ENCODE data around the gene CEP43. TPM values are rescaled to one million over a fixed set of nuclear protein-coding genes. Genes with fewer than 3 reads are reported as not detected.

The CEP43 gene
- total and polyA plus RNA-seq, 4 donors, result 31.5 to 46.3 (median 38.4) TPM

- Histone ChIP-seq H3K4me3 (ENCODE audit: low read depth, low read length) (no peak overlapping the region), H3K27ac (ENCODE audit: low read depth, low read length) (no peak overlapping the region), H3K27me3 (ENCODE audit: control insufficient read depth, insufficient read depth, low read length) (no peaks in the 10 kb centered on the region), H3K4me1 (ENCODE audit: control insufficient read depth, insufficient read depth, low read length) (no peaks in the 10 kb centered on the region), H3K36me3 (ENCODE audit: control insufficient read depth, insufficient read depth, low read length) (no peaks in the 10 kb centered on the region), H3K9me3 (ENCODE audit: control insufficient read depth, insufficient read depth, low read length) (no peaks in the 10 kb centered on the region)
- 94% methylated on average over 2 of the region's 3 CpGs for WGBS (ENCODE audit: insufficient coverage)
- peak in 1 of 6 donors; percentile 17 for DNase-seq (ENCODE audit: low read depth in 4 of 6, low spot score in 6 of 6)
These were observed 11.3 kb upstream of the CEP43 start for GRCh38 chr6:166987930-166988329.

GRCh38 chr6:166988674-166989201 lies 10.5 kb upstream of the CEP43 start:
- Histone ChIP-seq H3K27ac (ENCODE audit: low read depth, low read length) (no peak overlapping the region), H3K27me3 (ENCODE audit: control insufficient read depth, insufficient read depth, low read length) (no peaks in the 10 kb centered on the region), H3K4me3 (ENCODE audit: low read depth, low read length) (no peak overlapping the region), H3K9me3 (ENCODE audit: control insufficient read depth, insufficient read depth, low read length) (no peaks in the 10 kb centered on the region), H3K4me1 (ENCODE audit: control insufficient read depth, insufficient read depth, low read length) (no peaks in the 10 kb centered on the region), H3K36me3 (ENCODE audit: control insufficient read depth, insufficient read depth, low read length) (no peaks in the 10 kb centered on the region)
- no CpG with 5 or more reads among the region's 3 CpGs for WGBS (ENCODE audit: insufficient coverage)
- peak in 1 of 6 donors; percentile 22 for DNase-seq (ENCODE audit: low read depth in 4 of 6, low spot score in 6 of 6)

- H3K36me3 ChIP-seq (ENCODE audit: control insufficient read depth, insufficient read depth, low read length), result no peaks in the 10 kb centered on the region
- H3K27ac ChIP-seq (ENCODE audit: low read depth, low read length), result no peak overlapping the region
- 70% methylated on average over 4 of the region's 10 CpGs for WGBS (ENCODE audit: insufficient coverage)
- no peak overlapping the region for H3K4me3 ChIP-seq (ENCODE audit: low read depth, low read length)
- H3K27me3 ChIP-seq (ENCODE audit: control insufficient read depth, insufficient read depth, low read length), result no peaks in the 10 kb centered on the region
- H3K9me3 ChIP-seq (ENCODE audit: control insufficient read depth, insufficient read depth, low read length), result no peaks in the 10 kb centered on the region
- no peaks in the 10 kb centered on the region for H3K4me1 ChIP-seq (ENCODE audit: control insufficient read depth, insufficient read depth, low read length)
- DNase-seq (ENCODE audit: low read depth in 4 of 6, low spot score in 6 of 6), result peak in 2 of 6 donors; percentile 62 to 76
These were observed 9.7 kb upstream of the CEP43 start for GRCh38 chr6:166989427-166990032.

- 92% methylated on average over 2 of the region's 7 CpGs for WGBS (ENCODE audit: insufficient coverage)
- Histone ChIP-seq H3K9me3 (ENCODE audit: control insufficient read depth, insufficient read depth, low read length) (no peaks in the 10 kb centered on the region), H3K27me3 (ENCODE audit: control insufficient read depth, insufficient read depth, low read length) (no peaks in the 10 kb centered on the region), H3K4me3 (ENCODE audit: low read depth, low read length) (no peak overlapping the region), H3K4me1 (ENCODE audit: control insufficient read depth, insufficient read depth, low read length) (peaks cover 5% of the 10 kb centered on the region), H3K36me3 (ENCODE audit: control insufficient read depth, insufficient read depth, low read length) (no peaks in the 10 kb centered on the region), H3K27ac (ENCODE audit: low read depth, low read length) (no peak overlapping the region)
- DNase-seq (ENCODE audit: low read depth in 4 of 6, low spot score in 6 of 6), result no peak
These were observed 2.8 kb upstream of the CEP43 start for GRCh38 chr6:166996406-166996805.

GRCh38 chr6:166997348-166997747 lies 1.8 kb upstream of the CEP43 start:
- H3K4me1 ChIP-seq (ENCODE audit: control insufficient read depth, insufficient read depth, low read length), result peaks cover 5% of the 10 kb centered on the region
- peak overlapping the region; percentile 62 for H3K4me3 ChIP-seq (ENCODE audit: low read depth, low read length)
- DNase-seq (ENCODE audit: low read depth in 4 of 6, low spot score in 6 of 6), result peak in 1 of 6 donors; percentile 6
- H3K27ac ChIP-seq (ENCODE audit: low read depth, low read length), result no peak overlapping the region
- H3K27me3 ChIP-seq (ENCODE audit: control insufficient read depth, insufficient read depth, low read length), result no peaks in the 10 kb centered on the region
- 89% methylated on average over 2 of the region's 3 CpGs for WGBS (ENCODE audit: insufficient coverage)
- no peaks in the 10 kb centered on the region for H3K36me3 ChIP-seq (ENCODE audit: control insufficient read depth, insufficient read depth, low read length)
- no peaks in the 10 kb centered on the region for H3K9me3 ChIP-seq (ENCODE audit: control insufficient read depth, insufficient read depth, low read length)

GRCh38 chr6:166997768-166998255 lies 1.4 kb upstream of the CEP43 start:
- H3K4me3 ChIP-seq (ENCODE audit: low read depth, low read length), result peak overlapping the region; percentile 62
- peaks cover 5% of the 10 kb centered on the region for H3K4me1 ChIP-seq (ENCODE audit: control insufficient read depth, insufficient read depth, low read length)
- H3K27ac ChIP-seq (ENCODE audit: low read depth, low read length), result no peak overlapping the region
- no peaks in the 10 kb centered on the region for H3K9me3 ChIP-seq (ENCODE audit: control insufficient read depth, insufficient read depth, low read length)
- H3K36me3 ChIP-seq (ENCODE audit: control insufficient read depth, insufficient read depth, low read length), result no peaks in the 10 kb centered on the region
- 7% methylated on average over 37 of the region's 38 CpGs for WGBS (ENCODE audit: insufficient coverage)
- H3K27me3 ChIP-seq (ENCODE audit: control insufficient read depth, insufficient read depth, low read length), result no peaks in the 10 kb centered on the region
- peak in 2 of 6 donors; percentile 66 to 67 for DNase-seq (ENCODE audit: low read depth in 4 of 6, low spot score in 6 of 6)

GRCh38 chr6:166998256-166999144 lies 697 bp upstream of the CEP43 start:
- Histone ChIP-seq H3K4me1 (ENCODE audit: control insufficient read depth, insufficient read depth, low read length) (peaks cover 5% of the 10 kb centered on the region), H3K27ac (ENCODE audit: low read depth, low read length) (peak overlapping the region; percentile 62), H3K27me3 (ENCODE audit: control insufficient read depth, insufficient read depth, low read length) (no peaks in the 10 kb centered on the region), H3K9me3 (ENCODE audit: control insufficient read depth, insufficient read depth, low read length) (no peaks in the 10 kb centered on the region), H3K4me3 (ENCODE audit: low read depth, low read length) (peak overlapping the region; percentile 62), H3K36me3 (ENCODE audit: control insufficient read depth, insufficient read depth, low read length) (no peaks in the 10 kb centered on the region)
- DNase-seq (ENCODE audit: low read depth in 4 of 6, low spot score in 6 of 6), result peak in 1 of 6 donors; percentile 29
- WGBS (ENCODE audit: insufficient coverage), result under 1% methylated on average over 96 of the region's 96 CpGs

- no peak for DNase-seq (ENCODE audit: low read depth in 4 of 6, low spot score in 6 of 6)
- no peak overlapping the region for H3K27ac ChIP-seq (ENCODE audit: low read depth, low read length)
- WGBS (ENCODE audit: insufficient coverage), result 0% methylated on average over 7 of the region's 10 CpGs
- H3K4me1 ChIP-seq (ENCODE audit: control insufficient read depth, insufficient read depth, low read length), result peaks cover 5% of the 10 kb centered on the region
- no peaks in the 10 kb centered on the region for H3K36me3 ChIP-seq (ENCODE audit: control insufficient read depth, insufficient read depth, low read length)
- peak overlapping the region; percentile 74 for H3K4me3 ChIP-seq (ENCODE audit: low read depth, low read length)
- H3K27me3 ChIP-seq (ENCODE audit: control insufficient read depth, insufficient read depth, low read length), result no peaks in the 10 kb centered on the region
- H3K9me3 ChIP-seq (ENCODE audit: control insufficient read depth, insufficient read depth, low read length), result no peaks in the 10 kb centered on the region
These were observed 672 bp downstream of the CEP43 start for GRCh38 chr6:166999884-167000253.

GRCh38 chr6:167000759-167001158 lies 1.6 kb downstream of the CEP43 start:
- Histone ChIP-seq H3K4me1 (ENCODE audit: control insufficient read depth, insufficient read depth, low read length) (peaks cover 5% of the 10 kb centered on the region), H3K27ac (ENCODE audit: low read depth, low read length) (no peak overlapping the region), H3K36me3 (ENCODE audit: control insufficient read depth, insufficient read depth, low read length) (peaks cover 5% of the 10 kb centered on the region), H3K9me3 (ENCODE audit: control insufficient read depth, insufficient read depth, low read length) (no peaks in the 10 kb centered on the region), H3K4me3 (ENCODE audit: low read depth, low read length) (peak overlapping the region; percentile 74), H3K27me3 (ENCODE audit: control insufficient read depth, insufficient read depth, low read length) (no peaks in the 10 kb centered on the region)
- DNase-seq (ENCODE audit: low read depth in 4 of 6, low spot score in 6 of 6), result no peak
- WGBS (ENCODE audit: insufficient coverage), result 53% methylated on average over 2 of the region's 2 CpGs
